Common myeloid progenitor, CD34-positive (primary cell): Measurements from ENCODE around the gene OR8K3. TPM values are rescaled to one million over a fixed set of nuclear protein-coding genes. Genes with fewer than 3 reads are reported as not detected.

Experiments
- CTCF ChIA-PET: fragments of 350-600 bp; sonication (Branson Sonifier 250); formaldehyde crosslinking; loops from one replicate; lab custom pipeline; 2021; ENCODE audit warnings: antibody characterized with exemption; lab: Charles Lee
- POLR2A ChIA-PET: fragments of 350-600 bp; sonication (Branson Sonifier 250); formaldehyde crosslinking; loops from one replicate; lab custom pipeline; 2021; ENCODE audit warnings: antibody characterized with exemption; lab: Charles Lee
- DNase-seq, 3 donors: peaks; one replicate each; pipeline versions ENCODE4 v3.0.0 to v3.0.0-alpha.2; 2013
- H3K27ac ChIP-seq, 2 experiments: 1 replicate in 1 of 2; 2 replicates in 1 of 2; pipeline ENCODE4 v1.7.0; 2013; ENCODE audit warnings: inconsistent platforms in 2 of 2, low read length in 2 of 2, mild to moderate bottlenecking in 2 of 2, low read depth in 1 of 2, moderate library complexity in 1 of 2; ENCODE audit not compliant: severe bottlenecking in 2 of 2, insufficient read depth in 1 of 2, poor library complexity in 1 of 2
- H3K27me3 ChIP-seq, 5 experiments: replicated peaks in 2 of 5; 1 replicate in 3 of 5; 2 replicates in 2 of 5; pipeline versions ENCODE4 v1.6.1 to v1.7.0; 2013; ENCODE audit warnings: low read length in 4 of 5, mild to moderate bottlenecking in 2 of 5, moderate library complexity in 2 of 5, inconsistent platforms in 1 of 5; ENCODE audit not compliant: insufficient read depth in 5 of 5, control insufficient read depth in 4 of 5
- H3K36me3 ChIP-seq, 4 experiments: 1 replicate in 2 of 4; 2 replicates in 2 of 4; pipeline versions ENCODE4 v1.6.1 to v1.7.0; 2013; ENCODE audit warnings: low read length in 3 of 4, control low read depth in 1 of 4, mild to moderate bottlenecking in 1 of 4; ENCODE audit not compliant: control insufficient read depth in 4 of 4, insufficient read depth in 4 of 4
- H3K4me1 ChIP-seq, 4 experiments: 1 replicate in 3 of 4; 2 replicates in 1 of 4; pipeline versions ENCODE4 v1.6.1 to v1.7.1; 2013; ENCODE audit warnings: low read length in 3 of 4, mild to moderate bottlenecking in 3 of 4, control low read depth in 1 of 4, inconsistent platforms in 1 of 4, moderate library complexity in 1 of 4; ENCODE audit not compliant: control insufficient read depth in 4 of 4, insufficient read depth in 4 of 4; ENCODE audit errors: control extremely low read depth in 1 of 4
- H3K4me3 ChIP-seq, 7 experiments: 1 replicate in 4 of 7; 2 replicates in 3 of 7; pipeline versions ENCODE4 v1.5.1 to v1.7.0; 2013; ENCODE audit warnings: mild to moderate bottlenecking in 7 of 7, low read length in 6 of 7, moderate library complexity in 6 of 7, inconsistent platforms in 2 of 7, low read depth in 2 of 7, control low read depth in 1 of 7; ENCODE audit not compliant: insufficient read depth in 4 of 7, control insufficient read depth in 1 of 7; ENCODE audit errors: extremely low read depth in 1 of 7
- H3K9me3 ChIP-seq, 5 experiments: 1 replicate in 4 of 5; 2 replicates in 1 of 5; pipeline versions ENCODE4 v1.6.1 to v1.7.1; 2013; ENCODE audit warnings: low read length in 4 of 5, mild to moderate bottlenecking in 2 of 5, inconsistent platforms in 1 of 5, low read depth in 1 of 5, moderate library complexity in 1 of 5; ENCODE audit not compliant: control insufficient read depth in 4 of 5, insufficient read depth in 2 of 5; ENCODE audit errors: control extremely low read depth in 1 of 5
- WGBS: methylation state at CpG from one replicate; pipeline ENCODE4 v1.1.5; 2013; ENCODE audit not compliant: insufficient coverage; 5-methylcytosine and 5-hydroxymethylcytosine counted together
- polyA plus RNA-seq: library from polyadenylated mRNA; unstranded; fragments of 120-200 nt; gene quantifications from one replicate; pipeline ENCODE4 v1.2.1, GENCODE V29; 2013

Gene OR8K3
- polyA plus RNA-seq: not detected

DNA sequence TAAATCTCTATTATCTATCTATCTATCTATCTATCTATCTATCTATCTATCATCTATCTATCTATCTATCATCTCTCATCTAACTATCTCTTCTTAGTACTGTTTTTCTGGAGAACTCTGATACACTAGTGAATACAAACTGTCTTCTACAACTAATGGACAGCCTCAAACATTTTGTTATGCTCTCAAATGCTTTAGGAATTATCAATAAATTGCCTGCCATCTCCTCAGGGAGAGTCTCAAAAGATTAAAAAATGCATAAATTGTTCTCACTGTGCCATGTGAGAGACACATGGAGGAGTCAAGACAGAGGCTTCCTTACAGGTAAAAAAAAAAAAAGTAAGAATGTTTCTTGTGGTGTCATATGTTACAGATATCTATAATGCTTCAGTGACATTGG lies at the start of gene OR8K3:
Gene OR8K3, plus strand, starts transcription at position 301 of the 400 bp plus-strand sequence. CDS start 3,163 bp downstream, outside the sequence.
- H3K27ac ChIP-seq: no peak within 1 kb of the TSS
- H3K36me3 ChIP-seq: no peaks in the 10 kb centered on the region
- ChIA-PET POLR2A (no interaction called here), CTCF (no interaction called here)
- no peaks in the 10 kb centered on the region for H3K27me3 ChIP-seq
- H3K4me1 ChIP-seq: no peaks in the 10 kb centered on the region
- no peak for DNase-seq
- H3K9me3 ChIP-seq: no peaks in the 10 kb centered on the region
- no peak within 1 kb of the TSS for H3K4me3 ChIP-seq

DNA sequence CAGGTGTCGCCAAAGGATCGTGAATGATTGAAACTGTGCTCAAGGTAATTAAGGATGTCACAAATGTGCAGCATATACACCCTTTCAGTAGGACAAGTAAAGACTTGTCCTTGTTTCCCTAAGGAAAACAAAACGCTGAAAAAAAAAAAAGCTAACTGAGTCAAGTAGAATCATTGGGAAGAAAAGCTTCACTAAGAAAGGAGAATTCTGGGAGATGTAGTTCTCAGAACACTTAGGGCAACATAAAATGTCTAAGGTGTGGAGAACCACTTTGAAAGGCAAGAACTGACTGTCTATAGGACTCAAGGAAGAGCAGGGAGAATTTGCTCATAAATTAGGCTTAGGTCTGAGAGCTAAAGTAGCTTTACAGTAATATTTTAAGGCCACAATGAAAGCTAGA lies 43.9 kb upstream of the OR8K3 start:
- H3K4me3 ChIP-seq: no peak overlapping the region
- peaks cover 0 to 2% (median 0%) of the 10 kb centered on the region in 5 experiments for H3K9me3 ChIP-seq
- no peak for DNase-seq
- H3K4me1 ChIP-seq: no peaks in the 10 kb centered on the region
- H3K27ac ChIP-seq: no peak overlapping the region
- no peaks in the 10 kb centered on the region for H3K27me3 ChIP-seq
- CTCF ChIA-PET: no interaction called here
- H3K36me3 ChIP-seq: no peaks in the 10 kb centered on the region
- POLR2A ChIA-PET: no interaction called here
- WGBS: 72% methylated on average over 3 of the region's 3 CpGs

DNA sequence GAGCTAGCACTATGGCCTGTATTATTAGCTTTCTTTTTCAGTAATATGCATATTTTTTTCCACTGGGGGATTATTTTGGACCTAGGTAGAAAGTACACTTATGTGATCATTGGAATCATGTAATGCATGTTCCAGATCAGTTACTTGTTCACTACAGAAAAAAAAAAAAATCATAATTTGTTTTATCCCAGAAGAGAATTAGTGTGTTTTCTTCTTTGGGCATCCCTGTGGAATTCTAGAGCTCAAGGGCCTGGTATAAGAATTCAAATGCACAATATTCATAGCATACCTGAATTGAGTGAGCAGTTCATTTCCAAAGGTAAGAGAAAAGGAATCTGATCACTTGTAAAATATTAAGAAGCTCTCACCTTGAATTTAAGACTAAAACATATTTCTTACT lies 41.1 kb upstream of the OR8K3 start, which contains the start of gene OR5T1:
Gene OR5T1, plus strand, starts transcription at position 301 of the 400 bp plus-strand sequence. CDS start 1,485 bp downstream, outside the sequence.
- Histone ChIP-seq H3K9me3 (no peaks in the 10 kb centered on the region), H3K27me3 (no peaks in the 10 kb centered on the region), H3K27ac (no peak within 1 kb of the TSS), H3K36me3 (no peaks in the 10 kb centered on the region), H3K4me1 (no peaks in the 10 kb centered on the region), H3K4me3 (no peak within 1 kb of the TSS)
- CTCF ChIA-PET: no interaction called here
- POLR2A ChIA-PET: interaction anchor here (0.6 kb wide), 1 partner anchor 409 kb away, joined by 4 read pairs; no protein-coding TSS in a partner anchor
- no peak for DNase-seq

DNA sequence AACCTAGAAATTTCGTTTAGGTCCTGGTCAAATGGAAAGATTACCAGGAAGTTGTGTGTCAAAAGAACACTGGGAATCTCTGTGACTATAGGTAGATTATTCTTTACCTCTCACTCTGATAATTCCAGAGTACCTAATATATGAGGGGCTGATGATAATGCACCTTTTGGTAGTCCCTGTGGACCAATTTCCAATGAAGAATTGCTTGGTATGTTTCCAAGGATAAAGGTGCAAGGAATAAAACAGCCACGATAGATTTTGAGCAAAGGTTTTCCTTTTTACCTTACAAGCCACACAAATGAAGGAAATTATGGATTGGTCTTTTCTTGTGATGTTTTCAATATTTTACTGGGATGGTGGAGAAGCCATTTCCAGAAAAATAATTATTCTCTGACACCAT lies 22.8 kb upstream of the OR8K3 start, which contains the start of gene OR8H1:
Gene OR8H1, minus strand, starts transcription at position 101 of the 400 bp plus-strand sequence. CDS start 1,192 bp downstream, outside the sequence.
- Histone ChIP-seq H3K4me1 (no peaks in the 10 kb centered on the region), H3K36me3 (no peaks in the 10 kb centered on the region), H3K9me3 (no peaks in the 10 kb centered on the region), H3K4me3 (no peak within 1 kb of the TSS), H3K27me3 (no peaks in the 10 kb centered on the region), H3K27ac (no peak within 1 kb of the TSS)
- ChIA-PET CTCF (no interaction called here), POLR2A (no interaction called here)
- DNase-seq: no peak
- no CpG with 5 or more reads among the region's 2 CpGs for WGBS

DNA sequence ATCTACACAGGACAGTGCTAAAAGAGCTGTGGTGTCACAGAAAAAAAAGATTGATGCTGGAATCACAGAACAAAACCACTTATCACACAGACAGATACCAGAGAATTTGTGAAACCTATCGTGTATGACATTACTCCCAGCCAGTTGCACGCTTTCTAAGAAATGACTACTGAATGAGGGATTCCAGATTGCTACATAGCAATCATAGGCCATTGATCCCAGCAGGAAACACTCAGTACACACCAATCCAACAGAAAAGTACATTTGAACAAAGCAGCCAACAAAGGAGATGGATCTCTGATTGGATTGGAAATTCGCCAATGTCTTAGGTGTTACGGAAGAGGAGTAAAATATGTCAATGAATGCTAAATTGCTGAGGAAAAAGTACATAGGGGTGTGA lies 18.0 kb upstream of the OR8K3 start:
- no peaks in the 10 kb centered on the region for H3K4me1 ChIP-seq
- no peaks in the 10 kb centered on the region for H3K27me3 ChIP-seq
- no peak overlapping the region for H3K27ac ChIP-seq
- no peak overlapping the region for H3K4me3 ChIP-seq
- DNase-seq: no peak
- POLR2A ChIA-PET: no interaction called here
- no peaks in the 10 kb centered on the region for H3K9me3 ChIP-seq
- no peaks in the 10 kb centered on the region for H3K36me3 ChIP-seq
- 100% methylated on average over 4 of the region's 4 CpGs for WGBS
- CTCF ChIA-PET: no interaction called here

DNA sequence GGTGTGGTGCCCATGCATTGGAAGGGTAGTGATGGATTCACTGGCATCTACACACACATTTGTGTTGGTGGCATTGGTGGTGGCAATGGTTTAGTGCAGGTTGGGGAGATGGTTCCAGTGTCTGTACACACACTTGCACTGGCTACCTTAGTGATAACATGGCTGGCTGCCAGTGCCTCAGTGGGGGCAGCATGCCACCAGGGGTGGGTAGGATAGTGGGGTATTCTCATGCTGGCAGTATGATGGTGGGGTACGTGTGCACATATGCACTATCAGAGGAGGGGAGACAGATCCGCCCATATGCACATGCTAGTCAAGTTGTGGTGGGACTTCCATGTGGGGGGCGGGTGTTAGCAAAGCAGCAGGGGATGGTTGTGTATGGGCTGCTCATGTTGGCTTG lies 7.1 kb upstream of the OR8K3 start:
- no peak for DNase-seq
- CTCF ChIA-PET: no interaction called here
- no peak overlapping the region for H3K27ac ChIP-seq
- peaks cover 0 to 6% (median 0%) of the 10 kb centered on the region in 5 experiments for H3K9me3 ChIP-seq
- no peaks in the 10 kb centered on the region for H3K27me3 ChIP-seq
- no peaks in the 10 kb centered on the region for H3K4me1 ChIP-seq
- no peaks in the 10 kb centered on the region for H3K36me3 ChIP-seq
- 95% methylated on average over 2 of the region's 3 CpGs for WGBS
- no peak overlapping the region for H3K4me3 ChIP-seq
- POLR2A ChIA-PET: no interaction called here

DNA sequence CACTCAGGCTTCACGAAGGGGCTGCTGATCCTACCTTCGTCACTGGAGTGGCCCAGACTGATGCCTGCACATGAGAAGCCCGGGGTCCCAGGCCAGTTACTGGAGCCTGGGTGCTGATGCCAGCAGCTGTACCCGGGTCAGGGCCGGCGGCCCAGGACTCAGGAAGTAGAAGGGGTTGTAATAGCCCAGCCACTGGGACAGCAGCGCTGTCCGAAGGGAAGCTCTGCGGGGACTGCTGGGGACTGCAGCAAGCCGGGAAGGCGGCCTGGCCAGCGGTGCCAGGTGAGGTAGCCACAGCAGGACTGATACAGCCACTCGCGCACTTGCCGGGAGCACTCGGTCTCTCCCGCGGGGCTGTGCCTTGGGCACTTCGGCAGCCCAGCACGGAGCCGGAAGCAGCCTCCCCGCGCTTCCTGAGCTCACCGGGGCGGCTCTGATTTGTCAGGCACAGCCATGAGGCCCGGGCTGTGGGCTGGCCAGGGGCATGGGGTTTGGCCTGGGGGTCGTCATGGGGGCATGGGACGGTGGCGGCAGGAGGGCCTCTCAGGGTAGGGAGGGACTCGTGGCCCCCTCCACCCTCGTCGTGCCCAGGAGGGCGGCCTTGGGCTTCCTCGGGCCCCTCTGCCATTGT lies 17.0 kb downstream of the OR8K3 start:
- Histone ChIP-seq H3K27me3 (no peaks in the 10 kb centered on the region), H3K4me1 (no peaks in the 10 kb centered on the region), H3K4me3 (no peak overlapping the region), H3K36me3 (no peaks in the 10 kb centered on the region), H3K27ac (no peak overlapping the region), H3K9me3 (no peaks in the 10 kb centered on the region)
- 94% methylated on average over 33 of the region's 34 CpGs for WGBS
- no peak for DNase-seq
- ChIA-PET POLR2A (no interaction called here), CTCF (no interaction called here)
